IMR-90 (cell line): ENCODE data around the gene FGF19. TPM values are rescaled to one million over a fixed set of nuclear protein-coding genes. Genes with fewer than 3 reads are reported as not detected.

Experiments used
- ATAC-seq: fragments of 200-7000 bp; cut with Tn5 transposase; 2 replicates; pipeline ENCODE4 v1.9.1; 2020; ENCODE audit warnings: low read depth, mild to moderate bottlenecking, moderate library complexity
- BruUV-seq: library from RNA; stranded (reverse); fragments of 400-500 nt; replicated peaks from 2 replicates; lab custom pipeline; 2021; lab: Mats Ljungman, UMichigan
- CTCF ChIA-PET: fragments of 300-600 bp; formaldehyde crosslinking; extraction: SDS; loops from one replicate; lab custom pipeline; 2021; ENCODE audit warnings: antibody characterized with exemption; lab: Yijun Ruan, JAX
- POLR2A ChIA-PET: fragments of 300-600 bp; sonication (Branson Sonifier 250); formaldehyde crosslinking; loops from one replicate; lab custom pipeline; 2022; ENCODE audit warnings: antibody characterized with exemption; ENCODE audit not compliant: unreplicated experiment; lab: Charles Lee
- DNase-seq: peaks from one replicate; pipeline ENCODE4 v3.0.0; 2013
- H2AFZ ChIP-seq: replicated peaks from 2 replicates; pipeline ENCODE3; 2013; ENCODE audit warnings: low read length, mild to moderate bottlenecking; ENCODE audit not compliant: poor library complexity
- H2AK5ac ChIP-seq: 2 replicates; pipeline ENCODE4 v1.6.1; 2013; ENCODE audit warnings: low read depth, low read length, inconsistent platforms
- H2AK9ac ChIP-seq: replicated peaks from 2 replicates; pipeline ENCODE3; 2013; ENCODE audit warnings: mild to moderate bottlenecking, low read depth, low read length, moderate library complexity; ENCODE audit not compliant: poor library complexity
- H2BK120ac ChIP-seq: 2 replicates; pipeline ENCODE4 v1.6.1; 2013; ENCODE audit warnings: low read depth, low read length, inconsistent platforms
- H2BK15ac ChIP-seq: 3 replicates; pipeline ENCODE4 v1.6.1; 2013; ENCODE audit warnings: low read depth, low read length, inconsistent platforms
- H2BK20ac ChIP-seq: 2 replicates; pipeline ENCODE4 v1.6.1; 2013; ENCODE audit warnings: low read depth, mild to moderate bottlenecking, inconsistent platforms, low read length, moderate library complexity
- H2BK5ac ChIP-seq: 2 replicates; pipeline ENCODE4 v1.6.1; 2013; ENCODE audit warnings: mild to moderate bottlenecking, low read depth, low read length, inconsistent platforms; ENCODE audit not compliant: poor library complexity, severe bottlenecking
- H3K14ac ChIP-seq: replicated peaks from 2 replicates; pipeline ENCODE4 v1.6.1; 2013; ENCODE audit warnings: low read depth, low read length, inconsistent platforms
- H3K18ac ChIP-seq: 2 replicates; pipeline ENCODE4 v1.6.1; 2013; ENCODE audit warnings: low read depth, low read length, control low read depth
- H3K23ac ChIP-seq: 2 replicates; pipeline ENCODE4 v1.6.1; 2013; ENCODE audit warnings: low read depth, low read length, inconsistent platforms
- H3K27ac ChIP-seq: 2 replicates; pipeline ENCODE4 v1.5.1; 2013; ENCODE audit warnings: mild to moderate bottlenecking, control low read depth, low read length; ENCODE audit not compliant: insufficient read depth
- H3K27me3 ChIP-seq: 2 replicates; pipeline ENCODE4 v1.6.1; 2013; ENCODE audit warnings: low read length; ENCODE audit not compliant: control insufficient read depth, insufficient read depth
- H3K36me3 ChIP-seq: 2 replicates; pipeline ENCODE4 v1.6.1; 2013; ENCODE audit warnings: low read length, mixed read lengths; ENCODE audit not compliant: control insufficient read depth, insufficient read depth
- H3K4ac ChIP-seq: 2 replicates; pipeline ENCODE4 v1.6.1; 2013; ENCODE audit warnings: low read depth, low read length, inconsistent platforms
- H3K4me1 ChIP-seq: 2 replicates; pipeline ENCODE4 v1.6.1; 2013; ENCODE audit warnings: low read length, mixed read lengths; ENCODE audit not compliant: control insufficient read depth, insufficient read depth
- H3K4me2 ChIP-seq: 2 replicates; pipeline ENCODE4 v1.6.1; 2013; ENCODE audit warnings: low read depth, mild to moderate bottlenecking, control low read depth, low read length, moderate library complexity
- H3K4me3 ChIP-seq: 2 replicates; pipeline ENCODE4 v1.5.1; 2013; ENCODE audit warnings: low read depth, mild to moderate bottlenecking, control low read depth, low read length, moderate library complexity; ENCODE audit not compliant: insufficient read depth
- H3K56ac ChIP-seq: 2 replicates; pipeline ENCODE4 v1.6.1; 2013; ENCODE audit warnings: low read length, inconsistent platforms; ENCODE audit not compliant: insufficient read depth; ENCODE audit errors: extremely low read depth
- H3K79me1 ChIP-seq, 2 experiments: 2 replicates each; pipeline ENCODE4 v1.6.1; 2013; ENCODE audit warnings: low read length in 2 of 2, inconsistent platforms in 1 of 2, low read depth in 1 of 2
- H3K9ac ChIP-seq: 2 replicates; pipeline ENCODE4 v1.6.1; 2013; ENCODE audit warnings: low read depth, low read length, control low read depth
- H3K9me1 ChIP-seq: 2 replicates; pipeline ENCODE4 v1.6.1; 2013; ENCODE audit warnings: low read length, inconsistent platforms; ENCODE audit not compliant: insufficient read depth
- H3K9me3 ChIP-seq: 2 replicates; pipeline ENCODE4 v1.6.1; 2013; ENCODE audit warnings: low read length; ENCODE audit not compliant: control insufficient read depth, insufficient read depth
- H4K20me1 ChIP-seq: 2 replicates; pipeline ENCODE4 v1.6.1; 2013; ENCODE audit warnings: low read length, inconsistent platforms; ENCODE audit not compliant: insufficient read depth
- H4K5ac ChIP-seq: 2 replicates; pipeline ENCODE4 v1.6.1; 2013; ENCODE audit warnings: mild to moderate bottlenecking, low read depth, low read length, control low read depth
- H4K8ac ChIP-seq, 2 experiments: 2 replicates each; pipeline ENCODE4 v1.6.1; 2013; ENCODE audit warnings: low read depth in 2 of 2, low read length in 2 of 2, control low read depth in 1 of 2, inconsistent platforms in 1 of 2
- H4K91ac ChIP-seq: 2 replicates; pipeline ENCODE4 v1.6.1; 2013; ENCODE audit warnings: low read depth, low read length, inconsistent platforms; ENCODE audit not compliant: insufficient read depth
- FOS ChIP-seq: fragments of 150-350 bp; IDR thresholded peaks from 2 replicates; pipeline ENCODE4 v1.6.1; 2016; ENCODE audit warnings: low read depth, low read length
- RFX5 ChIP-seq: IDR thresholded peaks from 2 replicates; pipeline ENCODE4 v1.8.0; 2012; ENCODE audit warnings: low read depth, mild to moderate bottlenecking, low read length, moderate library complexity
- USF2 ChIP-seq: fragments of 150-350 bp; IDR thresholded peaks from 2 replicates; pipeline ENCODE4 v1.6.1; 2017; ENCODE audit warnings: mild to moderate bottlenecking, antibody characterized with exemption, low read length, low read depth
- WGBS, 2 experiments: methylation state at CpG; one replicate each; pipeline versions ENCODE4 v1.1.5 to v1.1.7; 2013; ENCODE audit warnings: missing lambda C conversion rate in 2 of 2; ENCODE audit not compliant: insufficient read length in 1 of 2; ENCODE audit errors: extremely low coverage in 2 of 2; 5-methylcytosine and 5-hydroxymethylcytosine counted together
- dilution Hi-C: fragments of 300-500 bp; cut with HindIII; formaldehyde crosslinking; loops from one replicate; pipeline ENCODE4 v1.14.3; 2018; ENCODE audit warnings: low sequenced_read_pairs; ENCODE audit not compliant: unreplicated experiment
- in situ Hi-C: fragments of 300-500 bp; cut with MboI; formaldehyde crosslinking; loops from 3 replicates; pipeline ENCODE4 v1.14.3; 2019; ENCODE audit warnings: low sequenced_read_pairs, inconsistent platforms, mixed read lengths
- intact Hi-C: fragments of 100-400 bp; cut with micrococcal nuclease; formaldehyde crosslinking; loops from 2 replicates; pipeline ENCODE4 v1.10.0; 2022
- polyA plus RNA-seq, 3 experiments: library from polyadenylated mRNA; depleted of rRNA; stranded (reverse); fragments of >200 nt; gene quantifications; 2 replicates each; pipeline ENCODE4 v1.2.3, GENCODE V29; 2012; ENCODE audit warnings: low replicate concordance in 1 of 3
- total RNA-seq: library from RNA; depleted of rRNA; stranded (reverse); fragments of >200 nt; gene quantifications from 2 replicates; pipeline ENCODE4 v1.2.3, GENCODE V29; 2012

FGF19 gene
- total and polyA plus RNA-seq, 2 of the 4 experiments (the other 2 are of a cell fraction) = not detected

- CTCF ChIA-PET = interaction anchor here (0.9 to 1.9 kb wide), 2 partner anchors 30 to 84 kb away, joined by 3 to 6 read pairs; no protein-coding TSS in a partner anchor
- Histone ChIP-seq H3K9me3 (no peaks in the 10 kb centered on the region), H4K5ac (no peak overlapping the region), H2BK20ac (no peak overlapping the region), H4K8ac (no peak overlapping the region), H3K18ac (no peak overlapping the region), H2BK15ac (no peak overlapping the region), H3K4ac (no peak overlapping the region), H3K4me2 (no peak overlapping the region), H2AK5ac (no peak overlapping the region), H2BK120ac (no peak overlapping the region), H3K4me3 (no peak overlapping the region), H3K9me1 (no peaks in the 10 kb centered on the region), H3K27ac (no peak overlapping the region), H3K23ac (no peak overlapping the region), H2AFZ (no peak overlapping the region), H3K9ac (no peak overlapping the region), H3K27me3 (peaks cover 64% of the 10 kb centered on the region), H2AK9ac (no peak overlapping the region), H2BK5ac (no peak overlapping the region), H3K36me3 (no peaks in the 10 kb centered on the region), H3K56ac (no peak overlapping the region), H3K4me1 (no peaks in the 10 kb centered on the region), H4K91ac (no peak overlapping the region), H3K14ac (no peak overlapping the region), H4K20me1 (no peaks in the 10 kb centered on the region), H3K79me1 (no peaks in the 10 kb centered on the region)
- ATAC-seq = no peak
- no CpG with 5 or more reads among the region's 6 CpGs for WGBS, 2 experiments
- dilution Hi-C loops (no loop called here), intact Hi-C loops (no loop called here), in situ Hi-C loops (loop anchor here (10.0 kb wide), 1 partner anchor 478 kb away; no protein-coding TSS in a partner anchor)
- DNase-seq = no peak
- POLR2A ChIA-PET = no interaction called here
- TF ChIP-seq RFX5 = no peak
- TF ChIP-seq FOS = no peak
- TF ChIP-seq USF2 = no peak
- BruUV-seq = no TSS peak
These were observed 13.3 kb upstream of the FGF19 start for GRCh38 chr11:69716891-69717747.
